ENCODE measurements around the gene PAXX.
A peak's percentile ranks its signal among the peaks of the same experiment; 100 is the strongest.

PAXX gene

DNA sequence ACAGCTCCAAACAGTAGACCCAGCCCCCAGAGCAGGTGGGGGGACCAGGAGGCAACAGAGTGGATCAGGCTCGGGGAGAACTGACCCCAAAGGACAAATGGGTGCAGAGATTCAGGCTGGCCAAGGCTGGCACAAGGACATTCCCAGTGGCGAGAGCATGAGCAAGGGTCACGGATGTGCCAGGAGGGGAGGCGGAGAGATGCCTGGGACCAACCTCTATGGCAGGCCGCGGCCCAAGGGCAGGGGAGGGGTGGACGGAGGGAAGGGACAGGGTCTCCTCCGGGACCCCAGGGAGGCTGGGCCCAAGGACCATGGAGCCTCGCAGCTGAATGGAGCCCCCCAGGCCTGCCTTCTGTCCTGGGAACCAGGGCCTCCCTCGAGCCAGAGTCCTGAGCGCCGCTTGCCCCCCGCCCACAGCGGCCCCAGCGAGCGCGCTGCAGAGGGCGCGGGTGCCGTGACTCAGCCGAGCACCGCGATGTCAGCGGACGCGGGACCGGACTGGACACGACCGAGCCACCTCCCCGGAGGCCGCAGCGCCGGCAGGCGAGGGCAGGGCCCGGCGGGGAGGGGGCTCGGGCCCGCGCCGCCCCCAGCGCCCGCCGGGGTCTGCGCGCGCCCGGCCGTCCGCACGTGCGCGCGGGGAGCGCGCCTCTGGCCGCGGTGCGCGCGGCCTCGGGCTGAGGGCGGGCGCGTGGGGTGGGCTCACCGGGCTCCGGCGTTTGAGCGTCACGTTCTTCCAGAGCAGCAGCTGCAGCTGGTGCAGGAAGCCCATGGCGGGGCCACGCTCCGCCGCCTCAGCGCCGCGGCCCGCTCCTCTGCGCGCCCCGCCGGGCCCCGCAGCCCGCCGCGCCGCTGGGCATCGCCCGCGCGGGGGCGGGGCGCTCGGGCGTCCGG lies 35.4 kb downstream of the PAXX start, which contains the start of gene ABCA2:
Gene ABCA2 (minus strand): TSS at position 869 of the 894 bp plus-strand sequence. CDS start 97 bp downstream, at position 772.
- no peaks in the 10 kb centered on the region for H3K9me3 ChIP-seq (ENCODE audit: low read length)
- TF ChIP-seq EZH2 (IDR thresholded peaks at IDR 0.05; ENCODE audit: borderline replicate concordance, low read length): no peak
- TF ChIP-seq, protein P1, sequence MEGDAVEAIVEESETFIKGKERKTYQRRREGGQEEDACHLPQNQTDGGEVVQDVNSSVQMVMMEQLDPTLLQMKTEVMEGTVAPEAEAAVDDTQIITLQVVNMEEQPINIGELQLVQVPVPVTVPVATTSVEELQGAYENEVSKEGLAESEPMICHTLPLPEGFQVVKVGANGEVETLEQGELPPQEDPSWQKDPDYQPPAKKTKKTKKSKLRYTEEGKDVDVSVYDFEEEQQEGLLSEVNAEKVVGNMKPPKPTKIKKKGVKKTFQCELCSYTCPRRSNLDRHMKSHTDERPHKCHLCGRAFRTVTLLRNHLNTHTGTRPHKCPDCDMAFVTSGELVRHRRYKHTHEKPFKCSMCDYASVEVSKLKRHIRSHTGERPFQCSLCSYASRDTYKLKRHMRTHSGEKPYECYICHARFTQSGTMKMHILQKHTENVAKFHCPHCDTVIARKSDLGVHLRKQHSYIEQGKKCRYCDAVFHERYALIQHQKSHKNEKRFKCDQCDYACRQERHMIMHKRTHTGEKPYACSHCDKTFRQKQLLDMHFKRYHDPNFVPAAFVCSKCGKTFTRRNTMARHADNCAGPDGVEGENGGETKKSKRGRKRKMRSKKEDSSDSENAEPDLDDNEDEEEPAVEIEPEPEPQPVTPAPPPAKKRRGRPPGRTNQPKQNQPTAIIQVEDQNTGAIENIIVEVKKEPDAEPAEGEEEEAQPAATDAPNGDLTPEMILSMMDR (IDR thresholded peaks at IDR 0.05; ENCODE audit: low read length): no peak
- H3K27ac ChIP-seq (ENCODE audit: low read depth, low read length, poor library complexity, severe bottlenecking): no peak within 1 kb of the TSS
- no peak within 1 kb of the TSS for H2AFZ ChIP-seq (ENCODE audit: low read length)
- peak within 1 kb of the TSS; percentile 59 for H3K9ac ChIP-seq (ENCODE audit: low read length)
- no peaks in the 10 kb centered on the region for H3K36me3 ChIP-seq (ENCODE audit: insufficient read depth, low read length)
- H3F3A ChIP-seq (ENCODE audit: insufficient read depth, low read length): no peaks in the 10 kb centered on the region
- peak within 1 kb of the TSS; percentile 63 for H3K4me3 ChIP-seq (ENCODE audit: low read depth, low read length, poor library complexity, severe bottlenecking)
- H3K4me2 ChIP-seq (ENCODE audit: low read length): peak within 1 kb of the TSS; percentile 99
- H3K9me2 ChIP-seq (ENCODE audit: low read depth, low read length): no peaks in the 10 kb centered on the region
- peaks cover 17% of the 10 kb centered on the region for H3K27me3 ChIP-seq (ENCODE audit: insufficient read depth, low read length)
- peaks cover 20% of the 10 kb centered on the region for H3K4me1 ChIP-seq (ENCODE audit: insufficient read depth, low read length, severe bottlenecking)
- H4K20me1 ChIP-seq (ENCODE audit: insufficient read depth, low read length): no peaks in the 10 kb centered on the region
- no peaks in the 10 kb centered on the region for H3K79me2 ChIP-seq (ENCODE audit: insufficient read depth, low read length)

DNA sequence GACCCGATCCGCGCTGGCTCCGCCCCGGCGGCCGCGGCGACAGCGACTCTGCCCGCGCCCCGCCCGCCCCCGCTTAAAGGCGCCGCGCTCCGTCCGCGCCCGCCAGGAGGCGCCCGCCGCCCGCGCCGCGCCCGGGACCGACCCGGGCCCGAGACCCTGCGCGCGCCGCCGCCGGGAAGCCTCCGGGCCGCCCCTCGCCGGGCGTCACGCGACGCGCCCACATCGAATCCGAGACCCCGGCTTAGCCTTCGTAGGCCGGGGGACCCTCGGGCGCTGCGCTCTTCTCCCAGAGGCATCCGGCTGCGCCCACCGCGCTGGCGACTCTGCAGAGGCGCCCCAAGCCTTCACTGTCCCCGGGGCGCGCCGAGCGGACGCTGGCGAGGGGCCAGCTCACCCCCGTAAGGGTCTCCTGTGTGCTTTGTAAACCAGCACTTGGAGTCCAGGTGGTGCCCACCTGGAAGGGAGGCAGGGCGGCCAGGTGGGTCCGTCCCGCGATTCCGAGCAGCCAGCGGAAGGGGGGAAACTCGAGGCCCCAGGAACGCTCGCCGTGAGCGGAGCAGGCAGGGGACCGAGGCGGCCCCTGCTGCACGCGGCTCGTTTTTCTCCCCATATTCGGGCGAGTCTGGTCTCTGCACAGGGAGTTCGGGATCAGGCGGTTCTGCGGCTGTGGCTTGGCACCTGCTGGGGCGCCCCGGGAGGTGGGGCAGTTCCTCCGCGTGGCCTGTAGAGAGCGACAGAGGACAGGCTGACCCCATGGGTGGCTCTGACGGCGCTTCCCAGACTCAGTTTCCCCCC lies 36.2 kb downstream of the PAXX start:
- H4K20me1 ChIP-seq (ENCODE audit: insufficient read depth, low read length): no peaks in the 10 kb centered on the region
- H3K27me3 ChIP-seq (ENCODE audit: insufficient read depth, low read length): peaks cover 17% of the 10 kb centered on the region
- peak overlapping the region; percentile 99 for H3K4me2 ChIP-seq (ENCODE audit: low read length)
- H3K79me2 ChIP-seq (ENCODE audit: insufficient read depth, low read length): no peaks in the 10 kb centered on the region
- H3K4me1 ChIP-seq (ENCODE audit: insufficient read depth, low read length, severe bottlenecking): peaks cover 20% of the 10 kb centered on the region
- peak overlapping the region; percentile 59 for H3K9ac ChIP-seq (ENCODE audit: low read length)
- no peaks in the 10 kb centered on the region for H3K36me3 ChIP-seq (ENCODE audit: insufficient read depth, low read length)
- no peak overlapping the region for H3K27ac ChIP-seq (ENCODE audit: low read depth, low read length, poor library complexity, severe bottlenecking)
- peak overlapping the region; percentile 63 for H3K4me3 ChIP-seq (ENCODE audit: low read depth, low read length, poor library complexity, severe bottlenecking)
- H3F3A ChIP-seq (ENCODE audit: insufficient read depth, low read length): no peaks in the 10 kb centered on the region
- H3K9me3 ChIP-seq (ENCODE audit: low read length): no peaks in the 10 kb centered on the region
- TF ChIP-seq, protein P1 (IDR thresholded peaks at IDR 0.05; ENCODE audit: low read length): peak; percentile 27; the same call in 1 of the 2 replicates
- no peak for TF ChIP-seq EZH2 (IDR thresholded peaks at IDR 0.05; ENCODE audit: borderline replicate concordance, low read length)
- no peak overlapping the region for H2AFZ ChIP-seq (ENCODE audit: low read length)
- no peaks in the 10 kb centered on the region for H3K9me2 ChIP-seq (ENCODE audit: low read depth, low read length)

DNA sequence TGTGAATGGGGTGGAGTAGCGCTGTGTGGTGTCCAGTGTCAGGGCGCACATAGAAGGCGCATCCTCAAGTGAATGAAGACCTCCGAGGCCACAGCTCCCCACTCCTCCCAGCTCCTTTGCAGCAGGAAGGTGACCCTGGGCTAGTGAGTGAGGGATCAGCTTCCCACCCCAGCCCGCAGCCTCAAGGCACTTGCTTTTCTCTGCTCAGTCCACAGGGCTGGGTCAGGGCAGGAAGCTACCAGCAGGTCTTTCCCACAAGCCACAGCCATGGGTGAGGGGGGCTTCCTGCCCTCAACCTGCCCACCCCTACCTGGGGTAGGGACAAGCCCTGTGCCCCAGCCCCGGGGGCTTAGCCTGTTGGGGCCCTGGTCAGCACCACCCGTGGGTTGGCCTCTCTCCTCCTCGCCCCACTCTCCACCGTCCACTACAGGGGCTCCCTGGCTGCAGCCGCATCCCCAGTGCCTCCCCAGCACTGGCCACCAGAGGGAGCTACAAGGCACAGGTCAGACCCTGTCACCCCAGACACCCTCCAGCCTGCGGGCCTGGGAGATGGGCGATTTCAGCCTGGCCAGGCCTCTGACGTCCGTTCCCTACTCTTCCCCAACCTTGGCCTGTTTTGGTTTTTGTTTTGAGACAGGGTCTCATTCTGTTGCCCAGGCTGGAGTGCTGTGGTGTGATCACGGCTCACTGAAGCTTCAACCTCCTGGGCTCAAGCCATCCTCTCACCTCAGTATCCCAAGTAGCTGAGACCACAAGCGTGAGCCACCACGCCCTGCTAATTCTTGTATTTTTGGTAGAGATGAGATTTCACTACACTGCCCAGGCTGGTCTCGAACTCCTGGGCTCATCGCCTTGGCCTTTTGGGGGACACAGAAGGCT lies 37.1 kb downstream of the PAXX start:
- Histone ChIP-seq H3K4me1 (ENCODE audit: insufficient read depth, low read length, severe bottlenecking) (peaks cover 20% of the 10 kb centered on the region), H3K36me3 (ENCODE audit: insufficient read depth, low read length) (no peaks in the 10 kb centered on the region), H3K9me3 (ENCODE audit: low read length) (no peaks in the 10 kb centered on the region), H4K20me1 (ENCODE audit: insufficient read depth, low read length) (no peaks in the 10 kb centered on the region), H3K4me2 (ENCODE audit: low read length) (peak overlapping the region; percentile 99), H3K9ac (ENCODE audit: low read length) (no peak overlapping the region), H3K79me2 (ENCODE audit: insufficient read depth, low read length) (no peaks in the 10 kb centered on the region), H3K27me3 (ENCODE audit: insufficient read depth, low read length) (peaks cover 17% of the 10 kb centered on the region), H3K9me2 (ENCODE audit: low read depth, low read length) (no peaks in the 10 kb centered on the region), H3F3A (ENCODE audit: insufficient read depth, low read length) (no peaks in the 10 kb centered on the region), H3K27ac (ENCODE audit: low read depth, low read length, poor library complexity, severe bottlenecking) (no peak overlapping the region), H3K4me3 (ENCODE audit: low read depth, low read length, poor library complexity, severe bottlenecking) (peak overlapping the region; percentile 63), H2AFZ (ENCODE audit: low read length) (no peak overlapping the region)
- TF ChIP-seq EZH2 (IDR thresholded peaks at IDR 0.05; ENCODE audit: borderline replicate concordance, low read length): no peak
- TF ChIP-seq, protein P1 (IDR thresholded peaks at IDR 0.05; ENCODE audit: low read length): peak; percentile 84

Data from OCI-LY1 (cell line).